HG03045 (cell line): ENCODE data around the gene CNGA4.
"Not testable (repeated sequence)": the region's sequence is repeated elsewhere in the genome, so short reads cannot be mapped to it uniquely, and the experiment has no call there.

Source experiments
- ATAC-seq: cut with Tn5 transposase; IDR thresholded peaks from one replicate; pipeline ENCODE4 v1.9.1; 2021; ENCODE audit warnings: mild to moderate bottlenecking, moderate library complexity; ENCODE audit not compliant: unreplicated experiment

Gene CNGA4

GRCh38 chr11:6224421-6224820, 14.5 kb upstream of the CNGA4 start:
- ATAC-seq: no peak

GRCh38 chr11:6225024-6225423, 13.9 kb upstream of the CNGA4 start:
- no peak for ATAC-seq

- no peak for ATAC-seq
These were observed 13.0 kb upstream of the CNGA4 start for GRCh38 chr11:6225896-6226295.

- ATAC-seq: no peak
These were observed 10.4 kb upstream of the CNGA4 start for GRCh38 chr11:6228520-6228919.

GRCh38 chr11:6229911-6230310, 9.0 kb upstream of the CNGA4 start:
- no peak for ATAC-seq

- no peak for ATAC-seq
These were observed 6.0 kb upstream of the CNGA4 start for GRCh38 chr11:6232899-6233298.

- ATAC-seq: no peak
These were observed 4.9 kb upstream of the CNGA4 start for GRCh38 chr11:6233984-6234386.

GRCh38 chr11:6234387-6235107, 4.3 kb upstream of the CNGA4 start, which contains the start of gene FHIP1B:
Gene FHIP1B (minus strand): TSS chr11:6234636. CDS start chr11:6224516, 10,120 bp downstream.
- peak; percentile 96 for ATAC-seq

GRCh38 chr11:6237266-6237665, 1.6 kb upstream of the CNGA4 start:
- no peak for ATAC-seq

- no peak for ATAC-seq
These were observed 1.1 kb upstream of the CNGA4 start for GRCh38 chr11:6237761-6238302.

- ATAC-seq: no peak
These were observed 1.2 kb downstream of the CNGA4 start for GRCh38 chr11:6240139-6240538.

- ATAC-seq: no peak
These were observed 1.9 kb downstream of the CNGA4 start for GRCh38 chr11:6240781-6241180.

GRCh38 chr11:6241316-6241715, 2.4 kb downstream of the CNGA4 start:
- ATAC-seq: no peak

GRCh38 chr11:6245536-6245935, 6.6 kb downstream of the CNGA4 start:
- ATAC-seq: no peak

GRCh38 chr11:6248248-6248647, 9.4 kb downstream of the CNGA4 start:
- no peak for ATAC-seq

- not testable (repeated sequence) for ATAC-seq
These were observed 10.0 kb downstream of the CNGA4 start for GRCh38 chr11:6248897-6249296.

- ATAC-seq: no peak
These were observed 11.1 kb downstream of the CNGA4 start for GRCh38 chr11:6249770-6250555.

GRCh38 chr11:6251120-6251733, 12.3 kb downstream of the CNGA4 start:
- ATAC-seq: peak; percentile 58

GRCh38 chr11:6251990-6252473, 13.1 kb downstream of the CNGA4 start:
- no peak for ATAC-seq

GRCh38 chr11:6253197-6253596, 14.3 kb downstream of the CNGA4 start:
- ATAC-seq: peak; percentile 67

GRCh38 chr11:6258141-6258540, 19.3 kb downstream of the CNGA4 start:
- ATAC-seq: no peak
